Naive thymus-derived CD4-positive, alpha-beta T cell (primary cell): ENCODE data around the gene BARHL2. TPM values are rescaled to one million over a fixed set of nuclear protein-coding genes. Genes with fewer than 3 reads are reported as not detected.
A peak's percentile ranks its signal among the peaks of the same experiment; 100 is the strongest.

Experiments
- ATAC-seq: fragments of 150-1000 bp; cut with Tn5 transposase; 2 replicates; pipeline ENCODE4 v1.10.0; 2021; ENCODE audit warnings: mild to moderate bottlenecking, moderate library complexity
- CTCF ChIA-PET: fragments of 350-600 bp; sonication (Branson Sonifier 250); formaldehyde crosslinking; loops from one replicate; lab custom pipeline; 2021; ENCODE audit warnings: antibody characterized with exemption; lab: Charles Lee
- POLR2A ChIA-PET: fragments of 350-600 bp; sonication (Branson Sonifier 250); formaldehyde crosslinking; loops from one replicate; lab custom pipeline; 2021; ENCODE audit warnings: antibody characterized with exemption, inconsistent platforms; lab: Charles Lee
- DNase-seq, 9 donors: peaks; one replicate each; pipeline versions ENCODE4 v3.0.0 to v3.0.0-alpha.2; 2020 to 2022; ENCODE audit warnings: mixed read lengths in 1 of 9
- H3K27ac ChIP-seq: one replicate; pipeline ENCODE4 v1.7.0; 2013; ENCODE audit warnings: mild to moderate bottlenecking, low read depth, low read length, moderate library complexity
- H3K27me3 ChIP-seq, 2 donors: one replicate each; pipeline ENCODE4 v1.7.0; 2013; ENCODE audit warnings: low read length in 2 of 2, mild to moderate bottlenecking in 2 of 2, moderate library complexity in 2 of 2; ENCODE audit not compliant: control insufficient read depth in 2 of 2, insufficient read depth in 2 of 2
- H3K36me3 ChIP-seq, 3 experiments: 1 replicate in 2 of 3; 2 replicates in 1 of 3; pipeline ENCODE4 v1.7.0; 2013; ENCODE audit warnings: low read length in 3 of 3, mild to moderate bottlenecking in 3 of 3, moderate library complexity in 1 of 3; ENCODE audit not compliant: insufficient read depth in 3 of 3, control insufficient read depth in 2 of 3
- H3K4me1 ChIP-seq, 2 donors: one replicate each; pipeline ENCODE4 v1.7.0; 2013; ENCODE audit warnings: low read length in 2 of 2, mild to moderate bottlenecking in 2 of 2, moderate library complexity in 1 of 2; ENCODE audit not compliant: control insufficient read depth in 2 of 2, insufficient read depth in 2 of 2
- H3K4me3 ChIP-seq: 2 replicates; pipeline ENCODE4 v1.7.0; 2013; ENCODE audit warnings: mild to moderate bottlenecking, low read length
- H3K9me3 ChIP-seq, 3 experiments: 1 replicate in 2 of 3; 2 replicates in 1 of 3; pipeline ENCODE4 v1.7.0; 2013; ENCODE audit warnings: low read length in 3 of 3; ENCODE audit not compliant: control insufficient read depth in 2 of 3
- H3K27ac Mint-ChIP-seq, 9 donors: one replicate each; pipeline ENCODE4 v1.8.0; 2020 to 2022; ENCODE audit warnings: mixed read lengths in 9 of 9, mild to moderate bottlenecking in 8 of 9, moderate library complexity in 5 of 9, inconsistent platforms in 2 of 9
- H3K27me3 Mint-ChIP-seq, 5 donors: one replicate each; pipeline ENCODE4 v1.8.0; 2021 to 2022; ENCODE audit warnings: mixed read lengths in 5 of 5, mild to moderate bottlenecking in 1 of 5
- H3K36me3 Mint-ChIP-seq, 5 donors: one replicate each; pipeline ENCODE4 v1.8.0; 2020 to 2022; ENCODE audit warnings: mixed read lengths in 5 of 5, mild to moderate bottlenecking in 3 of 5, inconsistent platforms in 1 of 5
- H3K4me1 Mint-ChIP-seq, 7 donors: one replicate each; pipeline ENCODE4 v1.8.0; 2020 to 2022; ENCODE audit warnings: mixed read lengths in 7 of 7, mild to moderate bottlenecking in 3 of 7, inconsistent platforms in 1 of 7
- H3K4me3 Mint-ChIP-seq, 10 donors: one replicate each; pipeline ENCODE4 v1.8.0; 2020 to 2022; ENCODE audit warnings: mild to moderate bottlenecking in 10 of 10, mixed read lengths in 10 of 10, moderate library complexity in 6 of 10, inconsistent platforms in 2 of 10
- H3K9me3 Mint-ChIP-seq, 11 donors: one replicate each; pipeline ENCODE4 v1.8.0; 2020 to 2022; ENCODE audit warnings: mixed read lengths in 11 of 11, mild to moderate bottlenecking in 4 of 11, inconsistent platforms in 1 of 11, moderate library complexity in 1 of 11
- intact Hi-C, 2 donors: fragments of 100-400 bp; cut with micrococcal nuclease; formaldehyde crosslinking; loops; one replicate each; pipeline ENCODE4 v1.15.1; 2023
- polyA plus RNA-seq, 2 donors: library from polyadenylated mRNA; unstranded; fragments of 300-500 nt; fragmentation: Illumina TruSeq; gene quantifications; one replicate each; pipeline ENCODE4 v1.2.3, GENCODE V29; 2021
- total RNA-seq, 6 experiments: library from RNA in 5 of 6; stranded (reverse) in 5 of 6; gene quantifications; 1 replicate in 5 of 6; 2 replicates in 1 of 6; pipeline ENCODE4 v1.2.3 and lab custom pipeline; 2021 to 2026

Gene BARHL2
- total and polyA plus RNA-seq, 7 experiments from 2014 or later, result not detected

- no peaks in the 10 kb centered on the region for H3K36me3 ChIP-seq
- Mint-ChIP-seq H3K4me3 (peak overlapping the region; percentile 2 to 90 (median 70)), H3K4me1 (peaks cover 28 to 64% (median 48%) of the 10 kb centered on the region in 7 donors), H3K9me3 (peaks cover 0 to 74% (median 24%) of the 10 kb centered on the region in 11 donors), H3K27me3 (peaks cover 83 to 96% (median 91%) of the 10 kb centered on the region in 5 donors), H3K36me3 (peaks cover 0 to 16% (median 4%) of the 10 kb centered on the region in 5 donors), H3K27ac (peak overlapping the region in 1 of 9 donors; percentile 25)
- peaks cover 14 to 32% of the 10 kb centered on the region in 2 donors for H3K4me1 ChIP-seq
- H3K27me3 ChIP-seq, result peaks cover 37 to 61% of the 10 kb centered on the region in 2 donors
- peak in 1 of 9 donors; percentile 28 for DNase-seq
- POLR2A ChIA-PET, result no interaction called here
- CTCF ChIA-PET, result no interaction called here
- H3K4me3 ChIP-seq, result peak overlapping the region; percentile 31
- H3K27ac ChIP-seq, result no peak overlapping the region
- H3K9me3 ChIP-seq, result no peaks in the 10 kb centered on the region
- no peak for ATAC-seq
- intact Hi-C loops, result loop anchor here in 1 of 2 donors (2.0 kb wide), 1 partner anchor 15 kb away; no protein-coding TSS in a partner anchor
Measured at GRCh38 chr1:90729504-90730242, 12.6 kb upstream of the BARHL2 start.

GRCh38 chr1:90728502-90729287 is 11.6 kb upstream of the BARHL2 start:
- peak overlapping the region; percentile 34 to 90 (median 60) for H3K4me3 Mint-ChIP-seq
- DNase-seq (no peak), ATAC-seq (no peak)
- CTCF ChIA-PET, result no interaction called here
- peak overlapping the region in 1 of 9 donors; percentile 79 for H3K27ac Mint-ChIP-seq
- H3K4me1 Mint-ChIP-seq, result peaks cover 33 to 74% (median 56%) of the 10 kb centered on the region in 7 donors
- H3K36me3 Mint-ChIP-seq, result peaks cover 0 to 16% (median 4%) of the 10 kb centered on the region in 5 donors
- POLR2A ChIA-PET, result no interaction called here
- Histone ChIP-seq H3K4me3 (no peak overlapping the region), H3K27ac (no peak overlapping the region), H3K9me3 (peaks cover 0 to 2% (median 0%) of the 10 kb centered on the region in 3 experiments), H3K27me3 (peaks cover 40 to 70% of the 10 kb centered on the region in 2 donors), H3K4me1 (peaks cover 14 to 36% of the 10 kb centered on the region in 2 donors), H3K36me3 (no peaks in the 10 kb centered on the region)
- H3K9me3 Mint-ChIP-seq, result peaks cover 0 to 84% (median 27%) of the 10 kb centered on the region in 11 donors
- intact Hi-C loops, result no loop called here
- peaks cover 92 to 97% (median 94%) of the 10 kb centered on the region in 5 donors for H3K27me3 Mint-ChIP-seq

- ATAC-seq (no peak), DNase-seq (no peak)
- peak overlapping the region in 1 of 9 donors; percentile 79 for H3K27ac Mint-ChIP-seq
- Histone ChIP-seq H3K36me3 (no peaks in the 10 kb centered on the region), H3K27me3 (peaks cover 43 to 77% of the 10 kb centered on the region in 2 donors), H3K4me1 (peaks cover 14 to 43% of the 10 kb centered on the region in 2 donors), H3K27ac (no peak overlapping the region), H3K9me3 (peaks cover 0 to 4% (median 0%) of the 10 kb centered on the region in 3 experiments), H3K4me3 (no peak overlapping the region)
- POLR2A ChIA-PET, result no interaction called here
- H3K27me3 Mint-ChIP-seq, result peaks cover 90 to 97% (median 92%) of the 10 kb centered on the region in 5 donors
- CTCF ChIA-PET, result no interaction called here
- H3K4me3 Mint-ChIP-seq, result peak overlapping the region in 8 of 10 donors; percentile 12 to 90 (median 47)
- peaks cover 0 to 16% (median 6%) of the 10 kb centered on the region in 5 donors for H3K36me3 Mint-ChIP-seq
- peaks cover 36 to 81% (median 62%) of the 10 kb centered on the region in 7 donors for H3K4me1 Mint-ChIP-seq
- H3K9me3 Mint-ChIP-seq, result peaks cover 0 to 85% (median 27%) of the 10 kb centered on the region in 11 donors
- intact Hi-C loops, result no loop called here
Measured at GRCh38 chr1:90727917-90728501, 10.9 kb upstream of the BARHL2 start.

- no peaks in the 10 kb centered on the region for H3K36me3 ChIP-seq
- H3K4me1 ChIP-seq, result peaks cover 14 to 45% of the 10 kb centered on the region in 2 donors
- H3K27me3 ChIP-seq, result peaks cover 43 to 86% of the 10 kb centered on the region in 2 donors
- intact Hi-C loops, result no loop called here
- H3K27ac Mint-ChIP-seq, result peak overlapping the region in 2 of 9 donors; percentile 29 to 53
- peaks cover 89 to 97% (median 91%) of the 10 kb centered on the region in 5 donors for H3K27me3 Mint-ChIP-seq
- no peak overlapping the region for H3K4me3 ChIP-seq
- H3K4me1 Mint-ChIP-seq, result peaks cover 38 to 91% (median 63%) of the 10 kb centered on the region in 7 donors
- ChIA-PET POLR2A (no interaction called here), CTCF (no interaction called here)
- DNase-seq, result no peak
- H3K9me3 Mint-ChIP-seq, result peaks cover 1 to 82% (median 21%) of the 10 kb centered on the region in 11 donors
- peaks cover 0 to 20% (median 6%) of the 10 kb centered on the region in 5 donors for H3K36me3 Mint-ChIP-seq
- peak overlapping the region in 6 of 10 donors; percentile 18 to 91 (median 75) for H3K4me3 Mint-ChIP-seq
- no peak for ATAC-seq
- H3K9me3 ChIP-seq, result peaks cover 0 to 4% (median 0%) of the 10 kb centered on the region in 3 experiments
- no peak overlapping the region for H3K27ac ChIP-seq
Measured at GRCh38 chr1:90726986-90727480, 9.9 kb upstream of the BARHL2 start.

GRCh38 chr1:90726425-90726985 is 9.4 kb upstream of the BARHL2 start:
- Histone ChIP-seq H3K27me3 (peaks cover 43 to 83% of the 10 kb centered on the region in 2 donors), H3K9me3 (peaks cover 0 to 4% (median 0%) of the 10 kb centered on the region in 3 experiments), H3K4me1 (peaks cover 16 to 45% of the 10 kb centered on the region in 2 donors), H3K36me3 (no peaks in the 10 kb centered on the region), H3K4me3 (no peak overlapping the region), H3K27ac (no peak overlapping the region)
- Mint-ChIP-seq H3K4me3 (peak overlapping the region in 9 of 10 donors; percentile 25 to 91 (median 73)), H3K27ac (peak overlapping the region in 5 of 9 donors; percentile 53 to 93 (median 75)), H3K9me3 (peaks cover 6 to 86% (median 24%) of the 10 kb centered on the region in 11 donors), H3K4me1 (peaks cover 40 to 96% (median 66%) of the 10 kb centered on the region in 7 donors), H3K36me3 (peaks cover 0 to 25% (median 6%) of the 10 kb centered on the region in 5 donors), H3K27me3 (peaks cover 89 to 97% (median 91%) of the 10 kb centered on the region in 5 donors)
- CTCF ChIA-PET, result no interaction called here
- no peak for ATAC-seq
- POLR2A ChIA-PET, result no interaction called here
- DNase-seq, result no peak
- intact Hi-C loops, result no loop called here
